IPS-18a (cell line): Measurements from ENCODE around the gene CFAP97.
"Not testable (repeated sequence)": the region's sequence is repeated elsewhere in the genome, so short reads cannot be mapped to it uniquely, and the experiment has no call there.

Experiments used
- H3K27ac ChIP-seq: one replicate; pipeline ENCODE4 v1.5.1; 2013; ENCODE audit warnings: low read length
- H3K27me3 ChIP-seq: one replicate; pipeline ENCODE4 v1.6.1; 2013; ENCODE audit warnings: mild to moderate bottlenecking, low read length; ENCODE audit not compliant: control insufficient read depth, insufficient read depth
- H3K36me3 ChIP-seq: one replicate; pipeline ENCODE4 v1.6.1; 2013; ENCODE audit warnings: low read depth, low read length; ENCODE audit not compliant: control insufficient read depth
- H3K4me1 ChIP-seq: one replicate; pipeline ENCODE4 v1.6.1; 2013; ENCODE audit warnings: low read depth, low read length; ENCODE audit not compliant: control insufficient read depth
- H3K4me3 ChIP-seq: one replicate; pipeline ENCODE4 v1.5.1; 2013; ENCODE audit warnings: low read length
- H3K9ac ChIP-seq: one replicate; pipeline ENCODE4 v1.6.1; 2013; ENCODE audit warnings: mild to moderate bottlenecking, low read length, moderate library complexity
- H3K9me3 ChIP-seq: one replicate; pipeline ENCODE4 v1.6.1; 2013; ENCODE audit warnings: low read depth, low read length; ENCODE audit not compliant: control insufficient read depth

Gene CFAP97

GRCh38 chr4:185209031-185209851 is 5.4 kb upstream of the CFAP97 start, which contains the start of gene SNX25:
Gene SNX25, plus strand, starts transcription at chr4:185209598. Its CDS starts 229 bp downstream, at chr4:185209827.
- H3K27ac ChIP-seq, result no peak within 1 kb of the TSS
- H3K9me3 ChIP-seq, result no peaks in the 10 kb centered on the region
- H3K36me3 ChIP-seq, result no peaks in the 10 kb centered on the region
- peak within 1 kb of the TSS; percentile 6 for H3K9ac ChIP-seq
- peaks cover 23% of the 10 kb centered on the region for H3K4me1 ChIP-seq
- H3K27me3 ChIP-seq, result peaks cover 58% of the 10 kb centered on the region
- H3K4me3 ChIP-seq, result peak within 1 kb of the TSS; percentile 73

DNA sequence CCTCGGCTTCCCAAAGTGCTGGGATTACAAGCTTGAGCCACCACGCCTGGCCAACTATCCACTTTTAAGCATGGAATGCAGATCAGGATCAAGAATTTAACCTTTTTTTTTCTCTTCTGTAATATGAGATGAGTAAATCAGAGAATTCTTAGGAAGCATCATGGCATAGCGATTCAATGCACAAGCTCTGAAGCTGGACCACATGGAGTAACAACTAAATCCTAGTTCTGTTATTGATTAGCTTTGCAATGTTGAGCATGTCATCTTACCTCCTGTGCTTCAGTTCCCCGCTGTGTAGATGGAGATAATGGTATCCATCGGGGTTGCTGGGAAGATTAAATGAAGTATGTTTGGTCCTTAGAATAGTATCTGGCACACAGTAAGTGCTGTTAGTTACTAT is 3.7 kb upstream of the CFAP97 start:
- H3K27me3 ChIP-seq, result peaks cover 48% of the 10 kb centered on the region
- H3K36me3 ChIP-seq, result no peaks in the 10 kb centered on the region
- no peak overlapping the region for H3K4me3 ChIP-seq
- no peak overlapping the region for H3K27ac ChIP-seq
- no peak overlapping the region for H3K9ac ChIP-seq
- H3K9me3 ChIP-seq, result no peaks in the 10 kb centered on the region
- H3K4me1 ChIP-seq, result peaks cover 15% of the 10 kb centered on the region

DNA sequence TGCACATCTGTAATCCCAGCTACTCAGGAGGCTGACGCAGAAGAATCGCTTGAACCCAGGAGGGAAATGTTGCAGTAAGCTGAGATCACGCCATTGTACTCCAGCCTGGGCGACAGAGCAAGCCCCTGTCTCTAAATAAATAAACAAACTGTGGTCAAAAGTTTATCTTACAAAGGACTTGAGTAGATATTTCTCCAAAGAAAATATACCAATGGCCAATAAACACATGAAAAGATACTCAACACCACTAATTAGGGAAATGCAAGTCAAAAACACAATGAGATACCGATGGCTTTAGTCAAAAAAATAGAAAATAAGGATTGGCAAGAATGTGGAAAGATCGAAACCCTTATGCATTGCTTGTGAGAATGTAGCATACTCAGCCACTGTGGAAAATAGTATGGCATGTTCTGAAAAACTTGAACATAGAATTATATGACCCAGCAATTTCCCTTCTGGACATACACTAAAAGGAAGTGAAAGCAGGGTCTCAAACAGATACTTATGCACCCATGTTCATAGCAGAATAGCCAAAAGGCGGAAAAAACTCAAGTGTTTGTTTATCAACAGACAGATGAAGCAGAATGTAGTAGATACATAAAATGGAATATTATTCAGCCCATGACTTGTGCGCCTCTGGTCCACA is 2.0 kb upstream of the CFAP97 start:
- Histone ChIP-seq H3K27me3 (peaks cover 35% of the 10 kb centered on the region), H3K9me3 (no peaks in the 10 kb centered on the region), H3K4me1 (peaks cover 17% of the 10 kb centered on the region), H3K36me3 (no peaks in the 10 kb centered on the region), H3K9ac (no peak overlapping the region), H3K4me3 (no peak overlapping the region), H3K27ac (no peak overlapping the region)

GRCh38 chr4:185205073-185205472 is 1.3 kb upstream of the CFAP97 start:
- peaks cover 17% of the 10 kb centered on the region for H3K4me1 ChIP-seq
- H3K4me3 ChIP-seq, H3K27ac ChIP-seq, H3K9me3 ChIP-seq, H3K36me3 ChIP-seq, H3K9ac ChIP-seq: not testable (repeated sequence)
- H3K27me3 ChIP-seq, result peaks cover 29% of the 10 kb centered on the region

DNA sequence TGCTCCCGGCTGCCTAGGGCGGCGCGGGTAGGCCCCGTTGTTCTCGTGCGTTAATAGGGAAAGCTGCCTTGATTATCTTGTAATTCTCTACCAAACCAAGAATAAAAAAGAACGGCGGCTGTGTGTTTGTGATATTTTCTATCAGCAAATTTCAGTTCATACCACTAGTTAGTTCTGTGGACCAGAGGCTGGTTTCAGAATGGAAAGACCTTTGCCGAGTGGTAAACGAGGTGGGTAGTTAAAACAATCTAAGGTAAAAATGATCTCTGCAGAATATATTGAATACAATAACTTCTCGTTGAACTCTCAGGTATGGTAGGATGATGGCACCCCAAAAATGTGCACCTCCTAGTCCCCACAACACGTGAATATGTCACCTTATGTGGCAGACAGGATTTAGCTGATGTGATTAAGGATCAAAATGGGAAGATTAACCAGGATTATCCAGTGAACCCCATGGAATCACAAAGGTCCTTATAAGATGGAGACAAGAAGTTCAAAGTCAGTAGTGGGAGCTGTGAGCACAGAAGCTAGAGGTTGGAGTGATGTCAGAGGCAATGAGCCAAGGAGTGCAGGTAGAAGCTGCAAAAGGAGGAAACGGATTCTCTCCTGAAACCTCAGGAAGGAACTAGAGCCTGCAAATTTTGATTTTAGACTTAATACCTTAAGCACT is 574 bp upstream of the CFAP97 start:
- Histone ChIP-seq H3K9me3 (no peaks in the 10 kb centered on the region), H3K4me1 (peaks cover 17% of the 10 kb centered on the region), H3K36me3 (no peaks in the 10 kb centered on the region), H3K9ac (peak overlapping the region; percentile 67), H3K27ac (no peak overlapping the region), H3K4me3 (peak overlapping the region; percentile 54), H3K27me3 (peaks cover 29% of the 10 kb centered on the region)

DNA sequence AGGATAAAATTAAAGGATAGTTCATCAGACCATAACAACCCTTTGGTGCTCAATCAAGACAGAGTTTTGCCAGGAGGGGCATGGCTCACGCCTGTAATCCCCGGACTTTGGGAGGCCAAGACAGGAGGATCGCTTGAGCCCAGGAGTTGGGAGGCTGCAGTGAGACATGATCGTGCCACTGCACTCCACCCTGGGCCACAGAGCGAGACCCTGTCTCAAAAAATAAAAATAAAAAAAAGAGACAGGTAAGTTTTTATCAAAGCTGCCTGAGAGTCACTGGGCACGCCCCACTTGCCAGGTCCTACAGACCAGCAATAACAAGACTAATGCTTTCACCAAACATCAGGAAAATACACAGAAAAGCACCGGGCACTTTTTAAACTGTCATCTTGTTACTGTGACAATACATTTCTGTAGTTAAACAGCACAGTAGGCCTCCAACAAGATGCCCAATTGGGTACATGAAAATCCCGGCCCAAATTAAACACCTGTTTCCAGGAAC is 765 bp downstream of the CFAP97 start:
- H3K27ac ChIP-seq, result no peak overlapping the region

GRCh38 chr4:185201977-185202962 is 1.5 kb downstream of the CFAP97 start:
- Histone ChIP-seq H3K27me3 (peaks cover 10% of the 10 kb centered on the region), H3K9me3 (no peaks in the 10 kb centered on the region), H3K4me1 (peaks cover 17% of the 10 kb centered on the region), H3K9ac (peak overlapping the region; percentile 0), H3K27ac (no peak overlapping the region), H3K4me3 (no peak overlapping the region), H3K36me3 (no peaks in the 10 kb centered on the region)

More for the DNA sequence above, 765 bp downstream of the CFAP97 start:
- no peaks in the 10 kb centered on the region for H3K9me3 ChIP-seq
- peaks cover 17% of the 10 kb centered on the region for H3K4me1 ChIP-seq
- peaks cover 18% of the 10 kb centered on the region for H3K27me3 ChIP-seq
- no peaks in the 10 kb centered on the region for H3K36me3 ChIP-seq
- H3K4me3 ChIP-seq, result peak overlapping the region; percentile 54
- H3K9ac ChIP-seq, result peak overlapping the region; percentile 67

DNA sequence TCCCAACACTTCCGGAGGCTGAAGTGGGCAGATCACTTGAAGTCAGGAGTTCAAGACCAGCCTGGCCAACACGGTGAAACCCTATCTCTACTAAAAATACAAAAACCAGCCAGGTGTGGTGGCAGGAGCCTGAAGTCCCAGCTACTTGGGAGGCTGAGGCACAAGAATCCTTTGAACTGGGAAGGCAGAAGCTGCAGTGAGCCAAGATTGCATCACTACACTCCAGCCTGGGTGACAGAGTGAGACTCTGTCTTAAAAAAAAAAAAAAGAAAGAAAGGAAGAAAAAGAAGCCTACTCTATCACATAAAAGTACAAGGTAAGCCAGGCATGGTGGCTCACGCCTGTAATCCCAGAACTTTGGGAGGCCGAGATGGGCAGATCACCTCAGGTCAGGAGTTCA is 5.6 kb downstream of the CFAP97 start:
- not testable (repeated sequence) for H3K27ac ChIP-seq, H3K9me3 ChIP-seq, H3K4me3 ChIP-seq, H3K9ac ChIP-seq, H3K27me3 ChIP-seq, H3K36me3 ChIP-seq
- peaks cover 12% of the 10 kb centered on the region for H3K4me1 ChIP-seq

- peaks cover 3% of the 10 kb centered on the region for H3K4me1 ChIP-seq
- H3K9ac ChIP-seq, result no peak overlapping the region
- H3K27me3 ChIP-seq, result no peaks in the 10 kb centered on the region
- H3K9me3 ChIP-seq, result no peaks in the 10 kb centered on the region
- H3K36me3 ChIP-seq, result no peaks in the 10 kb centered on the region
- no peak overlapping the region for H3K27ac ChIP-seq
- H3K4me3 ChIP-seq, result no peak overlapping the region
Observed at GRCh38 chr4:185196437-185196836, 7.4 kb downstream of the CFAP97 start.

DNA sequence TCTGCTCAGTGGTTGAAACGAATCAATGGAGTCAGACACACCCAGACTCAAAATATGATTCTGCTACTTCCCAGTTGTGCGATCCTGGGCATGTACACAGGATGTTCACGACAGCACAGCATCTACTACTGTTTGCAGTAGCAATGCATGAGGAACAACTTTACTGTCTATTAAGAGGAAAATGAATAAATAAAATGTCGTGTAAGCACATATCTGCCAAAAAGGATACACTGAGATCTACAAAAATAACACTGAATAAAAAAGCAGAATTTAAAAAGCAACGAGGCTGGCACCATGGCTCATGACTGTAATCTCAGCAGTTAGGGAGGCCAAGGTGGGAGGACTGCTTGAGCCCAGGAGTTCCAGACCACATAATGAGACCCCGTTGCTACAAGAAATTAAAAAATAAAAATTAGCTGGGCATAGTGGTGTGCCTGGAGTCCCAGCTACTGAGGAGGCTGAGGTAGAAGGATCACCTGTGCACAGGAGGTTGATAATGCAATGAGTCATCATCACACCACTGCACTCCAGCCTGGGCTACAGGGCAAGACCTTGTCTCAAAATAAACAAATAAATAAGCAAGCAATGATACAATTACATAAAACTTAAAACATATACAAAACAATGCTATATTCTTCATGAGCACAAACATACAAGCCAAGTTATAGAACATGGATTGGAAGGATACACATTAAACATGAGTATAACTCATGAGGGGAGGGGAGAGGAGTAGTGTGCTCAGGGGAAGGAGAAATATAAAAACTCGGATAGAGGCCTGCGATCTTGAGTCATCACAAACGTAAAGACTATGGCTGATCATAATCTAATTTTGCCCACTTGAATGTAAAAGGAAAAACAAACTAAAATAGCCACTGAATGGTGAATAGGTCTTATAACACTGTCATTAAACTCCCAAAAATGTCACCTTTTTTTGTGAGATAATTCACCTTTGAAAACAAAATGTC is 8.6 kb downstream of the CFAP97 start:
- Histone ChIP-seq H3K36me3 (peaks cover 4% of the 10 kb centered on the region), H3K9ac (no peak overlapping the region), H3K9me3 (no peaks in the 10 kb centered on the region), H3K4me1 (no peaks in the 10 kb centered on the region), H3K4me3 (no peak overlapping the region), H3K27ac (no peak overlapping the region), H3K27me3 (no peaks in the 10 kb centered on the region)
